Panc1 (cell line): ENCODE measurements around the gene TIMM13. TPM values are rescaled to one million over a fixed set of nuclear protein-coding genes. Genes with fewer than 3 reads are reported as not detected.

ENCODE experiments used
- ATAC-seq: fragments of 200-7000 bp; cut with Tn5 transposase; 2 replicates; pipeline ENCODE4 v1.9.1; 2020; ENCODE audit warnings: mild to moderate bottlenecking, moderate library complexity
- BruUV-seq: library from RNA; stranded (reverse); fragments of 400-500 nt; replicated peaks from 2 replicates; lab custom pipeline; 2021; lab: Mats Ljungman, UMichigan
- CTCF ChIA-PET: fragments of 300-600 bp; sonication (Branson Sonifier 250); formaldehyde crosslinking; loops from one replicate; lab custom pipeline; 2022; ENCODE audit warnings: antibody characterized with exemption; lab: Charles Lee
- POLR2A ChIA-PET: fragments of 300-600 bp; sonication (Branson Sonifier 250); formaldehyde crosslinking; loops from one replicate; lab custom pipeline; 2022; ENCODE audit warnings: antibody characterized with exemption; lab: Charles Lee
- DNase-seq: peaks from one replicate; pipeline ENCODE4 v3.0.0-alpha.2; 2010; ENCODE audit warnings: low read depth, low spot score
- H3K27ac ChIP-seq: 2 replicates; pipeline ENCODE4 v1.5.1; 2011; ENCODE audit warnings: mild to moderate bottlenecking, low read length, inconsistent platforms
- H3K27me3 ChIP-seq: fragments of 200-500 bp; sonication (Bioruptor generic); 2 replicates; pipeline ENCODE4 v1.6.0; 2014; ENCODE audit warnings: low read length, inconsistent platforms; ENCODE audit not compliant: control insufficient read depth, insufficient read depth
- H3K36me3 ChIP-seq: fragments of 200-500 bp; sonication (Bioruptor generic); 2 replicates; pipeline ENCODE4 v1.5.1; 2014; ENCODE audit warnings: inconsistent platforms, mild to moderate bottlenecking, low read length, moderate library complexity; ENCODE audit not compliant: control insufficient read depth, insufficient read depth
- H3K4me1 ChIP-seq: 2 replicates; pipeline ENCODE4 v1.5.1; 2011; ENCODE audit warnings: inconsistent platforms, mild to moderate bottlenecking, low read length, moderate library complexity; ENCODE audit not compliant: control insufficient read depth, insufficient read depth
- H3K4me3 ChIP-seq, 2 experiments: 2 replicates each; pipeline ENCODE4 v1.5.1; 2011 to 2012; ENCODE audit warnings: low read depth in 2 of 2, low read length in 2 of 2, mild to moderate bottlenecking in 2 of 2, inconsistent platforms in 1 of 2, moderate library complexity in 1 of 2
- H3K9me3 ChIP-seq: fragments of 200-500 bp; sonication (Bioruptor generic); 2 replicates; pipeline ENCODE4 v1.5.1; 2014; ENCODE audit warnings: low read depth, mild to moderate bottlenecking, inconsistent platforms, low read length, moderate library complexity; ENCODE audit not compliant: control insufficient read depth, insufficient read depth
- CTCF ChIP-seq: fragments of 450-650 bp; IDR thresholded peaks from 2 replicates; pipeline ENCODE4 v1.5.1; 2017; ENCODE audit warnings: mild to moderate bottlenecking
- POLR2AphosphoS5 ChIP-seq: IDR thresholded peaks from 2 replicates; pipeline ENCODE4 v1.6.1; 2012; ENCODE audit warnings: mild to moderate bottlenecking, low read depth, low read length, moderate library complexity
- SIN3A ChIP-seq: IDR thresholded peaks from 2 replicates; pipeline ENCODE4 v1.6.1; 2012; ENCODE audit warnings: low read depth, mild to moderate bottlenecking, low read length, moderate library complexity, borderline replicate concordance; ENCODE audit not compliant: insufficient read depth
- TCF7L2 ChIP-seq: IDR thresholded peaks from 2 replicates; pipeline ENCODE4 v1.6.1; 2011; ENCODE audit warnings: mild to moderate bottlenecking, low read depth, low read length, inconsistent platforms
- in situ Hi-C: cut with HindIII; loops from 2 replicates; pipeline ENCODE4 v1.10.0; 2016; ENCODE audit warnings: low sequenced_read_pairs, low pct_unique_long_range_greater_than_20kb
- intact Hi-C: fragments of 100-400 bp; cut with micrococcal nuclease; formaldehyde crosslinking; loops from one replicate; pipeline ENCODE4 v1.10.0; 2022; ENCODE audit not compliant: unreplicated experiment
- total RNA-seq: library from RNA; stranded (reverse); gene quantifications from one replicate; pipeline ENCODE4 v1.2.1, GENCODE V29; 2021; ENCODE audit not compliant: unreplicated experiment
- TF ChIP-seq, protein P1 (sequence below), 2 experiments: IDR thresholded peaks; 2 replicates each; pipeline ENCODE4 v1.6.1; 2011 to 2012; ENCODE audit warnings: low read depth in 2 of 2, control low read depth in 1 of 2, low read length in 1 of 2, mild to moderate bottlenecking in 1 of 2, moderate library complexity in 1 of 2; ENCODE audit not compliant: insufficient read depth in 1 of 2

The TIMM13 gene
- total RNA-seq, 1 experiment from 2014 or later = 128 TPM

DNA sequence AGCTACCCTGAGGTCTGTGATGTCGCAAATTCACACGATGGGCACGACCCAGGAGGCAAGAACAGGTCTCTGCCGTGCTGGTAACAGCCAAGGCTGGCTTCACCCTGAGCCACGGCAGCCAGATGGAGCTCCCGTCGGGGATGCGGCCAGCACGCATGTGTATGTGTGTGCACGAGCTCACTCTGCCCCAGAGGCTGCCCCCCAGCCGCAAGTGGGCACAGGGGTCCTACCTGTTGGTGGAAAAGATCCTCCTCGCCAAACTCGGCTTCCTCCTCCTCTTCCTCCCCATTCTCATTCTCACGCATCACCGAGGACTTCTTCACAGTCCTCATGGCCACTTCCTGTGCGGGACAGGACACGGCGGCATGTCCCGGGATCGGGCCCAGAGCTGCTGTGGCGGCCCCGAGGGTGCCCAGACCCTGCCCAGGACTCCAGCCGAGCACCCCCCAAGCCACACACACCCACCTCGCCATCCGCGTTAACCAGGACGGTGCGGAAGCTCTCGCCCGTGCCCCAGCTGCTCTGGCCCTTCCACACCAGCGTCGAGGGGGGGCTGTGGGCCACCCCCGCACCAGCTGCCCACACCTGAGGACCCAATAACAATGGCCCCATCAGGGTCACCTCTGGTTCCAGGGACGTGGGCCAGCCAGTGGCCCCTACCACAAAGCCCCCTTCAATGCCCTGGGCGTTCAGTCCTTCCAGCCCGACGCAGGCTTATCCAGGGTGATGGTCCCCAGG lies 4.1 kb upstream of the TIMM13 start:
- intact Hi-C loops = no loop called here
- Histone ChIP-seq H3K4me1 (peaks cover 5% of the 10 kb centered on the region; the same call in 1 of the 2 replicates), H3K27ac (no peak overlapping the region), H3K36me3 (no peaks in the 10 kb centered on the region; the same call in 1 of the 2 replicates), H3K9me3 (no peaks in the 10 kb centered on the region), H3K27me3 (no peaks in the 10 kb centered on the region), H3K4me3 (no peak overlapping the region)
- ATAC-seq (no peak), DNase-seq (no peak)
- TF ChIP-seq POLR2AphosphoS5 = no peak
- TF ChIP-seq TCF7L2 = no peak
- TF ChIP-seq SIN3A = no peak
- TF ChIP-seq CTCF = no peak
- TF ChIP-seq, protein P1, sequence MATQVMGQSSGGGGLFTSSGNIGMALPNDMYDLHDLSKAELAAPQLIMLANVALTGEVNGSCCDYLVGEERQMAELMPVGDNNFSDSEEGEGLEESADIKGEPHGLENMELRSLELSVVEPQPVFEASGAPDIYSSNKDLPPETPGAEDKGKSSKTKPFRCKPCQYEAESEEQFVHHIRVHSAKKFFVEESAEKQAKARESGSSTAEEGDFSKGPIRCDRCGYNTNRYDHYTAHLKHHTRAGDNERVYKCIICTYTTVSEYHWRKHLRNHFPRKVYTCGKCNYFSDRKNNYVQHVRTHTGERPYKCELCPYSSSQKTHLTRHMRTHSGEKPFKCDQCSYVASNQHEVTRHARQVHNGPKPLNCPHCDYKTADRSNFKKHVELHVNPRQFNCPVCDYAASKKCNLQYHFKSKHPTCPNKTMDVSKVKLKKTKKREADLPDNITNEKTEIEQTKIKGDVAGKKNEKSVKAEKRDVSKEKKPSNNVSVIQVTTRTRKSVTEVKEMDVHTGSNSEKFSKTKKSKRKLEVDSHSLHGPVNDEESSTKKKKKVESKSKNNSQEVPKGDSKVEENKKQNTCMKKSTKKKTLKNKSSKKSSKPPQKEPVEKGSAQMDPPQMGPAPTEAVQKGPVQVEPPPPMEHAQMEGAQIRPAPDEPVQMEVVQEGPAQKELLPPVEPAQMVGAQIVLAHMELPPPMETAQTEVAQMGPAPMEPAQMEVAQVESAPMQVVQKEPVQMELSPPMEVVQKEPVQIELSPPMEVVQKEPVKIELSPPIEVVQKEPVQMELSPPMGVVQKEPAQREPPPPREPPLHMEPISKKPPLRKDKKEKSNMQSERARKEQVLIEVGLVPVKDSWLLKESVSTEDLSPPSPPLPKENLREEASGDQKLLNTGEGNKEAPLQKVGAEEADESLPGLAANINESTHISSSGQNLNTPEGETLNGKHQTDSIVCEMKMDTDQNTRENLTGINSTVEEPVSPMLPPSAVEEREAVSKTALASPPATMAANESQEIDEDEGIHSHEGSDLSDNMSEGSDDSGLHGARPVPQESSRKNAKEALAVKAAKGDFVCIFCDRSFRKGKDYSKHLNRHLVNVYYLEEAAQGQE (IDR thresholded peaks at IDR 0.05; ENCODE audit: insufficient read depth in 1 of 2, low read depth in 2 of 2, low read length in 1 of 2) = no peak
- CTCF ChIA-PET = no interaction called here
- POLR2A ChIA-PET = no interaction called here
- no TSS peak for BruUV-seq
- in situ Hi-C loops = no loop called here

DNA sequence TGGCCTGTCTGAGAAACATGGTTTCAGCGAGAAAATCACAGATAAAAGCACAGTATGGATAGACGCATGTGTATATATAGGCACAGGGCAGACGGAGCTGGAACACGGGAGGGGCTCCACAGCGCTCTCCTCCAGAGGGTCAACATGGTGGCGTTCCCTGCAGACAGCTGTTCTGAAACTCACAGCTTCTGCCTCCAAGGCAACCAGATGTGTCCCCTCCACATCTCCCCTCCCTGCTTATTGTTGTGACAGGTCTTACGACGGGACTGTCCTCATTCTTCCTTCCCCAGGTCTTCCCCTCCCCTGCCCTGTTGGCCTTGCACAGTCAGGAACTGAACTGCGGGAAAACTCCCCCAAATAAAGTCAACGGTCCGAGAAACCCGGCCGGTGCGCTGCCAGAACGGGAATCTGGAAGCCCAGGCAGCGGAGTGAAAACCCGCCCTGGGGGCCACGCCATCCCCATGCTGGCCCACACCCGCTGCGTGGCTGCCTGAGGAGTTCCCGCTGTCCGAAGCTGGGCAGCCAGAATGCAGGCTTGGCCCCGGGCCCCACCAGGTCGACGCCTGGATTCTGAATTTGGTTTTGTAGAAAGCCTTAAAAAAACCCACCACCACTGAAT lies 2.6 kb upstream of the TIMM13 start:
- CTCF ChIA-PET = interaction anchor here (0.5 kb wide), 1 partner anchor 123 kb away, joined by 5 read pairs; no protein-coding TSS in a partner anchor

More for the DNA sequence above, 2.6 kb upstream of the TIMM13 start:
- Histone ChIP-seq H3K27me3 (no peaks in the 10 kb centered on the region), H3K36me3 (peaks cover 2% of the 10 kb centered on the region; the same call in 1 of the 2 replicates), H3K9me3 (no peaks in the 10 kb centered on the region), H3K4me3 (no peak overlapping the region), H3K27ac (no peak overlapping the region), H3K4me1 (peaks cover 10% of the 10 kb centered on the region; the same call in 1 of the 2 replicates)
- POLR2A ChIA-PET = no interaction called here
- in situ Hi-C loops (no loop called here), intact Hi-C loops (no loop called here)
- BruUV-seq = no TSS peak
- TF ChIP-seq, protein P1 (IDR thresholded peaks at IDR 0.05; ENCODE audit: insufficient read depth in 1 of 2, low read depth in 2 of 2, low read length in 1 of 2) = no peak
- TF ChIP-seq CTCF (no peak), SIN3A (no peak)
- no peak for DNase-seq
- no peak for ATAC-seq
